Left renal pelvis (tissue), 4 donors: ENCODE measurements around the gene AAR2. TPM values are rescaled to one million over a fixed set of nuclear protein-coding genes. Genes with fewer than 3 reads are reported as not detected.

ENCODE experiments used
- DNase-seq, 4 donors: peaks; one replicate each; pipeline ENCODE4 v3.0.0-alpha.2; 2013; ENCODE audit warnings: low read depth in 4 of 4, low spot score in 3 of 4
- polyA plus RNA-seq, 4 donors: library from polyadenylated mRNA; unstranded; fragments of 120-200 nt; gene quantifications; one replicate each; pipeline ENCODE4 v1.2.1, GENCODE V29; 2013; ENCODE audit not compliant: insufficient read length in 4 of 4

Gene AAR2
- polyA plus RNA-seq, 4 donors = 37.2 to 46.6 (median 42.9) TPM

GRCh38 chr20:36217226-36217625, 19.1 kb upstream of the AAR2 start:
- no peak for DNase-seq

GRCh38 chr20:36218380-36219064, 17.8 kb upstream of the AAR2 start:
- no peak for DNase-seq

- no peak for DNase-seq
These were observed 16.5 kb upstream of the AAR2 start for GRCh38 chr20:36219671-36220220.

DNA sequence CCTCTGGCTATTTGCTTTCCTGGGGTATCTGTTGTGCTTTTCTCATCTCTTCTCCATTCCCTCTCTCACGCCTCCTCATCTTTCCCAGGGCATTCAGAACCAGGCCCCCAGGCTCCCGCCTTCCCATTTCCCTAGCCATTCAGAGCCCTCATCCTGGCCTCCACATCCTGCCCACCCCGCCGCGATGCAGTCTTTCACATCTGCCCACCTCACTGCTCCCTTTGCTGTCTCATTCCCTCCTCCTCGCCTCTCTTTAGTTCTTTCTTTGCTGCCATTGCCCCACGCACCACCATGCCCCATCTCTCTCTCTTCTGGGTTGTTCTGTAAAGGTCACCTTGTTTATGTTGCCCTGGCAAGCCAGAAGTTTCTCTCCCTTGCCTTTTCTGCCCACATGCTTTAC, 10.6 kb upstream of the AAR2 start:
- DNase-seq = no peak

GRCh38 chr20:36228770-36229169, 7.5 kb upstream of the AAR2 start:
- no peak for DNase-seq

- no peak for DNase-seq
These were observed 6.3 kb upstream of the AAR2 start for GRCh38 chr20:36230019-36230418.

- no peak for DNase-seq
These were observed 4.9 kb upstream of the AAR2 start for GRCh38 chr20:36231331-36231730.

DNA sequence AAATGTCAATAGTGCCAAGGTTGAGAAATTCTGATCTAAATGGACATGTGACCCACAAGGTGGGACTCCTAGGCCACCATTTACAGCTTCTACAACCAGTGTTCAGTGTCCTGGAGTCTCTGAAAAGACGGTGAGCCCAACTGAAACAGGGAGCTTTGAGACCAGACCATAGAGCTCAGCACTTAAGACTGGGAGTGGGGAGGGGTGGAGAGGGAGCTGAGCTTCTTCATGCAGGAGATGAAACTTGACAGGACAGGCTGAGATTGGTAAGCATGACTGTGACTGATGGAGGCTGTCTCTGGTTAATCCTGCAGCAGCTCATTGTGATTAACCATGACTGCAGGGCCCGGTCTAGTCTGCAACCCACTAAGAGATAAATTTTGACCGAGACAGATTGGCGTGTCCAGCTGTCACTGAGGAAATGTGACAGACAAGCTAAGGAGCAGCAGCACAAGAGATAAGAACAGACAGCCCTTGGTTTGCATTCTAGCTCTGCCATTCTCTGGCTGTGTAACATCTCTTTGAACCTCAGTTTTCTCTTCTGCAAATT, 1.4 kb upstream of the AAR2 start:
- DNase-seq = no peak

GRCh38 chr20:36236786-36237121, 476 bp downstream of the AAR2 start:
- no peak for DNase-seq

DNA sequence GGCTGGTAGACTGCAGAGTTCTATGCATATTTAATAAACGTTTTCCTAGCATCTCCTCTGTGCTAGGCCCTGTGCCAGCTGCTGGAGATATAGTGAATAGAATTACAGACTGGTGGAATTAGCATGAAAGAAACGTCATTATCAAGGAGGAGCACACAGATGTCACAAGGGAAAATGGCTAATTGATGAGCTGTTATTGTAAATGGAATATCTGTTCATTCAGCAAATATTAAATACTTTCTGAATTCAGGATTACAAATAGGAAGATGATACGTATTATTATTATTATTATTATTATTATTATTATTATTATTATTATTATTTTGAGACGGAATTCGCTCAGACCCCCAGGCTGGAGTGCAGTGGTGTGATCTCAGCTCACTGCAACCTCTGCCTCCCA, 1.2 kb downstream of the AAR2 start:
- no peak for DNase-seq

DNA sequence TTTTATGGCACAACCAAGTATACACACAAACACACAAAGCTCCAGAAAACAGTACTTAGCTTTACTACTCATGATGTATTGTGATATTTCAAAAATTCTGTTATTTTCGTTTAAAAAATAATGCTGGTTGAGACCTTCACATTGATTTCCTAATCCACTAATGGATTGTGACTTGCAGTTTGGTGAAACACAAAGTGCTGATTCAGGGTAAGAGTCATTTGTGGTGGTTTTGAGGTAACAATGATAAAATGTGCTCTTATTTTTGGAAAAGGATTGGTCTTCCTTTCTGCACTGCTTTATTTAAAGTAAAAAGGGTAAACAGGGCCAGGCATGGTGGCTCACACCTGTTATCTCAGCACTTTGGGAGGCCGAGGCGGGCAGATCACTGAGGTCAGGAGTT, 1.9 kb downstream of the AAR2 start:
- DNase-seq = no peak

- DNase-seq = no peak
These were observed 2.5 kb downstream of the AAR2 start for GRCh38 chr20:36238760-36239159.

GRCh38 chr20:36240076-36240475, 3.8 kb downstream of the AAR2 start:
- DNase-seq = no peak

DNA sequence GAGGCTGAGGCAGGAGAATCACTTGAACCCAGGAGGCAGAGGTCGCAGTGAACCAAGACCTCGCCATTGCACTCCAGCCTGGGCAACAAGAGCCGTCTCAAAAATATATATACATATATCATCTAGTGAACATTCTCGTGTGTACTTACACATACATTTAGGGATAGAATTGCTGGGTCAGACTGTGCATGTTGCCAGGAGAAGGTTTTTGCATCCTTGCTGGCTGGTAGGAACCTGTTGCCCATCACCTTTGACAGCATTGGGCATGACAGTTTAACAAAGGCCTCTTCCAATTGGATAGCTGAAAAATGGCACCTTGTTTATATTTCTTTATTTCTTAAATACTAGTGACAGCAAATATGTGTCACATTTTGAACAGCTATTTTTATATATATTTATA, 5.4 kb downstream of the AAR2 start:
- no peak for DNase-seq

DNA sequence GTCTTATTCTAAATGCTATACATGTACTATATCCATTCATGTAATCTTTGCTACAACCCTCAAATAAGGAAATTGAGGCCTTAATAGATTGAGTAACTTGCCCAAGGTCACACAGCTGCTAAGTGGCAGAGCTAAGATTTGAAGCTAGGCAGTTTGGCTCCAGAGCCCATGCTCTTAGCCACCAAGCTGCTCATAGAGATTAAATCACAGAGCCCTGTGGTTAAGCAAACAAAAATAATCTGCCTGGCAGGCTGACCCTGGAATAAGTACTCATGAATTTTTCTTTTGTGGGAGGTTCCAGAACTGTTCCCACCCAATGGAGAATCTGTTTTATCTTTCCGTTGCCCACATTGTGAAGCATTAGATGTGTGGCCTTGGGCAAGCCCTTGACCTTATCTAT, 7.4 kb downstream of the AAR2 start:
- no peak for DNase-seq

- no peak for DNase-seq
These were observed 10.1 kb downstream of the AAR2 start for GRCh38 chr20:36246401-36246800.

DNA sequence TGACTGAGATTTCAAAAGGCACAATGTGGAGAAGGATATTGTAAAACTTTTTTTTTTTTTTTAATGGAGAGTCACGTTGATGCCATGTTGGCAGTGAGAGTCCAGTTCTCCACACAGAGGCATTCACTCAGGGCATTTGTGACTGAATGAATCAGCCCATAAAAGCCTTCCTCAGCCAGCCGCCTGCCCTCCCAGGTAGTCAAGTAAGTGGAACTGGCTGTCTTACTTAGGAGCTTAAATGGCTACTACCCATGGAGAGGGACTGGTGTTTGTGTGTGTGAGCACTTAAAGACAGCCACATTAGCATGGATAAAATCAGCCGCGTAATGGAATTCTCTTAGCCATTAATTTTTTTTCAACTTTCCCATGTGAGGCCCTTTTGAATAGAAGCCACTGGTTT, 12.6 kb downstream of the AAR2 start:
- DNase-seq = no peak

DNA sequence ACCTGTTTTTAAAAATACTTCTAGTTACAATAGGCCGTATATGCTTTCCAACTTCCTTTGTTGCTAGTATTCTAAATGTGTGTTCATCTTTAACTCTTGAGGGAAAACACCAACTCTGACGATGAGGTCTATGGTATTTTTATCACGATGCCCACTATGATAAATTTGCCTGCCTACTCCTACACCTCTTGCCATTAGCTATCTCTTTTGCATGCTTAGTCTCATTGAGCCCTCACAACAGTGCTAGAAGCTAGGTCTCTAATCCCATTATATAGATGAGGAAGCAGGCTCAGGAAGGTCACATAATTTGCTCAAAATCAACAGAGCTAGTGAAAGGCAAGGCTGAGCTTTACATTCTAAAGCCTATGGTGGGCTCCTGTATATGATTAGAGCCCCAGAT, 13.2 kb downstream of the AAR2 start:
- no peak for DNase-seq

- no peak for DNase-seq
These were observed 15.1 kb downstream of the AAR2 start for GRCh38 chr20:36251426-36251825.

- no peak for DNase-seq
These were observed 16.2 kb downstream of the AAR2 start for GRCh38 chr20:36252511-36252910.

GRCh38 chr20:36253036-36253435, 16.8 kb downstream of the AAR2 start:
- no peak for DNase-seq

GRCh38 chr20:36254076-36254475, 17.8 kb downstream of the AAR2 start:
- no peak for DNase-seq

DNA sequence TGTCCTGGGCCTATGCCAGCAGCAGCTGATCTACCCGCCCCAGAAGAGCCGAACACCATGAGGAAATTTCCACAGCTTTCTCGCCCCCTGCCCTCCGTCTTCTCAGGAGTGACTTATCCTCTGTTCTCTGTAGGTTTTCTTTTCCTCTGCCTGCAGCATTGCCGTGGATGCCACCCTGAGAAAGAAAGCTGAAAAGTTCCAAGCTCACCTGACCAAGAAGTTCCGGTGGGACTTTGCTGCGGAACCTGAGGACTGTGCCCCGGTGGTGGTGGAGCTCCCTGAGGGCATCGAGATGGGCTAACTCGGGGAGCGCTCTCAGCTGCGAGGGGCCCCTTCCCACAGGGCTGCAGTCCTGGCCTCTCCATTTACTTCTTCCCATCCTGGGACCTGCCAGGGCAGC, 19.2 kb downstream of the AAR2 start:
- DNase-seq = no peak
